Middle frontal gyrus (tissue), 1 donor: ENCODE data around the gene SPATA16.
"Not testable (repeated sequence)": the region's sequence is repeated elsewhere in the genome, so short reads cannot be mapped to it uniquely, and the experiment has no call there.

Source experiments
- DNase-seq: peaks from one replicate; pipeline ENCODE4 v3.0.0-alpha.2; 2015; ENCODE audit warnings: low spot score; ENCODE audit errors: extremely low spot score

Gene SPATA16

DNA sequence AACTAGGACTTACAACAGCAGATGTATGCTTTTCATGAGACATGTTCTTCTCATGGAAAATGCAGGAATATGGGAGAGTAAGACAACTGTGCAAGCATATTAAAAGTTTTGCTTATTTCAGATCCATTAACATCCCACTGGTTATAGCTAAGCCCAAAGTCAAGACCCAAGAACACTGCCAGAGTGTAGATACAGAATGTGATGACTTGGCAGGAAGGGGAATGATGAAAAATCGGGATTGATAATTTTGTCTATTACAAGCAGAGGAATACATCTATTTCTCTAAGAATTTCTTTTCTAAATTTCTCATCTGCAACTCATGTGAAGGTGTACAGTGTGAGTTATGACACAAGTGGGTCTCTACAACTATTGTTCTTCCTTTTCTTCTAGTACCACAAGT, 76.4 kb downstream of the SPATA16 start:
- no peak for DNase-seq

DNA sequence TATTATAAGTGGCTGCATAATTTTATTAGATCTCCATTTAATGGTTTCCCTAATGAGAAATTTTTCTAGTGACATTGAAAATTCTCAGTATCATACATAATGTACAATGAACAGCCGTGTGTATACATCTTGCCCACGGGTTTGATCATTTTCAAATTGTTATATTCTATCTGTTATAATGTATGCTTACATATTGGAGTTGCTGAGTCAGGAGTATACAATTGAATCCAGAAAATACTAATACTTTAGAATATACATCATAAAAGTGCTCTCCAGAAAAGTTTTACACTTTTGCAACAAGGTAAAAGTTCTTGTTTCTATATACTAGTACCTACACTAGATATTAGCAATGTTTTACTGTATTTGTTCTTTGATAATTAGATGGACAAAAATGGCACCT, 82.8 kb downstream of the SPATA16 start:
- no peak for DNase-seq

DNA sequence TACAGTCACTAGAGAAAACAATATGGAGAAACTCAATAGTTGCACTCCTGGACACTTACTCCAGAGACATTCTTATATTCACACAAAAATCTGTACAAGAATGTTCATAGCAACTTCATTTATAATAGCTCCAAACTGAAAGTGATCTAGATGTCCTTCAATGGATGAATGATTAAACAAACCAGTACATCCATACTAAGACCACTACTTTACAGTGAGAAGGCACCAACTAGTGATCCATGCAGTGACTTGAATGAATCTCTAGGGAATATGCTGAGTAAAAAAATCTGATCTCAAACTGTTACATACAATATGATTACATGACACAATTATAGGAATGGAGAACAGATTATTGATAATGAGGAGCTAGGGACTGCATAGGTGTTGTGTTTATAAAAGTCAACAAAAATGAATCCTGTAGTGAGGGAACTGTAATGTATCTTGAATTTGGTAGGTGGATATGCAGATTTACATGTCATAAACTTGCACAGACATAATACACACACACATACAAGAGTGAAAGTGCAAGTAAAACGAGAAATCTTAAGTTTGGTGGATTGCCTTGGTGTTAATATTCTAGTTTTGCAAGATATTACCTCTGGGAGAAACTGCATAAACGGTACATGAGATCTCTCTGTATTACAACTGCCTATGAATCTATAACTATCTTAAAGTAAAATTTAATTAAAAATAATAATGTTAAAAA, 85.7 kb downstream of the SPATA16 start:
- DNase-seq: no peak

DNA sequence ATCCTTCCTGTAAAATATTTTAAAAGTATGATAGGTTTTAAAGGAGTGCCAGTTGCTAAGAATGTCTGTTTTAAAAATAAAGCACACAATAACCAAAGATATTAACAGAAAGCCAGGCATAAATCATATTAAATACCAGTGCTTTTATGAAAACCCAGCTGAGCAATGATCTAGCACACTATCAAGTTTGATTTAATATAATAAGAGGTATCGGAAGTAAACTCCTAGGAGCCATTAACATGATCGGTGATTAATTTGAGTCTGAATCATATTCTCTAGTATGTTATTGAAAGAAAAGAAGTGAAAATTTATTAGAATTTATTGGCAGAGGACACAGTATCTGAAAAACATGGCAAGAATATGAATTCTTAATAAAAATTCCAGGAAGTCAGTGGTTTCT, 91.7 kb downstream of the SPATA16 start:
- DNase-seq: no peak

DNA sequence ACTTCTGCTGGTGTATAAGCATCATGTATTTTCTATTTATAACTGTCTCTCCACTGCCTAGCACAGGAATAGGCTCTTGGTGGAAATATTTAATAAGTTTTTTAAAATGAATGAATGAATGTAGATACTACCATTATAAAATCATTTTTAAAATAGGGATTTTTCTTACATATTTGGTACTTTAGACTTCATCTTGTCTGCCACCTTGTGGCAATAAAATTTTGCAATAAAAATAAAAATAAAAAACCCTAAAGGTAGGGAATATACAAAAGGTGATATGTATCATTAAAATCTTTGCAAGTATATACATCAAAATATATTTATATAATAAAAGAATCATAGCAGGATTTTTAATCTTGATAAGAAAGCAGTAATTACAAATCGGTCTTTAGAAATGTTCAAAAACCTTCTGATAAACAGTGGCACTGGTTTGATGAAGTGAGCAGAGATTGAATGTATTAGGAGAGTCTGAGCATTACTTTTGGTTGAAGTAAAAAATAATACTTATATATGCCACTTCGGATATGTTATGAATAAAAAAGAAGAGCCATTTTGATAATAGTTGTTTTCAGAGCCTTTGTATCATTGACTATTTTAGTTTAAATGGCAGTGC, 95.2 kb downstream of the SPATA16 start:
- DNase-seq: no peak

DNA sequence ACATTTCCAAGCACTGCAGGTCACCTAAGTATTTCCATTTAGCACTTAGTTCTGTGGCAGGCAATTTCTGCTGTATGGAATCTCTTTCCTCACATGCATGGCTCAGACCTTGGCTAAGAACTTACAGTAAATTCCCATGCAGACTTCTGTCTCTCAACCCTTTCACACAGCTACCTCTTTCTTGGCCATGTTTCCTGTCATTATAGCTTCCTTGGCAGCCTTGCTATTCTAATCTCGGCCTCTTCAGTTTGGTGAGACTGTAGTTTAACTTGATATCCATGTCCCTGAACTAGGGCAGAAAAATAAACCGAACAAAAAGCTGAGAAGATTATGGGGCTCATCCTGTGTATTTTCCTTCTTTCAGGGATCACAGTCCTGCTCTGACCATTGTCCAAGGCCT, 96.0 kb downstream of the SPATA16 start:
- DNase-seq: no peak

DNA sequence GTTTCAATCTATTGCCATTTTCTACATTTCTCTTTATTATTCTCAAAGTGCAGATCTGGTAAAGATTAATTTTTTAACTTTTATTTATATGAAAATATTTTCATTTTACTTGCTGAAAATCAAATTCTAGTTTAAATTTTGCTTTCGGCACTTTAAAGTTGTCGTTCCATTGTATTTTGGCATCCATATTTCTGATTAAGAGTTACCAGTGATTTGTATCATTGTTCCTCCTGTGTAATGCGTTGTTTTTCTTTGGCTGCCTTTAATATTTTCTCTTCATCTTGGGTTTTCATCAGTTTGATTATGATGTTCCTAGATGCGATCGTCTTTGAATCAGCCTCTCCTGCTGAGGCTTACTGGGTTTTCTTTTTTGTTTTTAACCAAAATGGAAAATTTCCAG, 97.3 kb downstream of the SPATA16 start:
- DNase-seq: no peak

DNA sequence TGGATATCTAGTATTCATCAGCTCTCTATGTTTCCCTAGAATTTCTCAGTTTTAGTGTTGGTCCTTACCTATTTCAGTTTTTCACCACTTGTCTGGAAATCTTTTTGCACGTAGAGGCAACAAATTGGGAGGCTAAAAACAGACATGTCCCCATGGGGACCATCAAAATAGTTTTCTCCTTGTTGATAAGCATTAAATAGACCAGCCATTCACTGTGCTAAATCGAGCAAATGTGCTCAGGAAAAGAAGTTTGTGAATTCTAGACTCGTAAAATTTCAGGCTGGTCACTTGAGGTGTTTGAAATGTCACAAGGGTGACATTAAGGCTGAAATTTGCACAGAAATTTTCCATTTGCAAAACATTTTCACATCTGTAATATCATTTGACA, 102.6 kb downstream of the SPATA16 start:
- DNase-seq: no peak

DNA sequence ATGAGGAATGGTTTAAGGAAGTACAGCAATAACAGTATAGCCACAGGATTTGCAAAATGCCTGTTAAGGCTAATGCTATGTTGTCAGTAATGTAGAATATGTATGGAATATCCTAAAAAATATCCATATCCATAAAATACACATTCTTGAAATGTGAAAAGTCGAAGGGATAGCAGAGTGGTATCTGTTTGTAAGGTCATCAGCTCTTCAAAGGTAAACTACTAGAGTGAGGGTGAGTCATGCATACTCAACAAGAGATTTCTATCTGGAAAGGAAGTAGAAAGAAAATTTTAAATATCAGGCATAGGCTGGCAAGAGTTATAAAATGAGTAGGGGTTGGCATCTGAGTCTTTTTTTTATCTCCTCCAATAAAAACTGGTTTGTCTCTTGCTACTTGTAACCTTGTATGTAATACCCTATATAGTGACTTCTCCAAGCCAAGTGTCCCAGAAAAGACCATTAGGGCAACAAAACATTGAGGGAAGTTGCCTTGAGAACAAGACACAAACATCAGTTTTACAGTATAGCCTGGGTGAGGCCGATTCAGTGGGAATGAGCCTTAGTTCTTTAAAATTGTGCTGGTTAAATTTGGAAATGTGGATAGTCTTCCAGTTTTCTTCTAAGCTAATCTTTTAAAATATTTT, 103.1 kb downstream of the SPATA16 start:
- no peak for DNase-seq

DNA sequence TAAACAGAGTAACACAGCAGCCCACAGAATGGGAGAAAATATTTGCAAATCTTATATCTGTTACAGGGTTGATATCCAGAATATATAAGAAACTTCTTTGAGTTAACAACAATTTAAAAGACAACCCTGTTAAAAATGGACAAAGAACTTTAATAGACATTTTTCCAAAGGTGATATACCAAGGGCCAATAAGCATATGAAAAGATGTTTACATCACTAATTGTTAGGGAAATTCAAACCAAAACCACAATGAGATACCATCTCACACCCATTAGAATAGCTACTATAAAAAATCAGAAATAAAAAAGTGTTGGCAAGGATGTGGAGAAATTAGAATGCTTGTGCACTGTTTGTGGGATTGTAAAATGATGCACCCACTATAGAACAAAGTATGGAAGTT, 110.8 kb downstream of the SPATA16 start:
- no peak for DNase-seq

DNA sequence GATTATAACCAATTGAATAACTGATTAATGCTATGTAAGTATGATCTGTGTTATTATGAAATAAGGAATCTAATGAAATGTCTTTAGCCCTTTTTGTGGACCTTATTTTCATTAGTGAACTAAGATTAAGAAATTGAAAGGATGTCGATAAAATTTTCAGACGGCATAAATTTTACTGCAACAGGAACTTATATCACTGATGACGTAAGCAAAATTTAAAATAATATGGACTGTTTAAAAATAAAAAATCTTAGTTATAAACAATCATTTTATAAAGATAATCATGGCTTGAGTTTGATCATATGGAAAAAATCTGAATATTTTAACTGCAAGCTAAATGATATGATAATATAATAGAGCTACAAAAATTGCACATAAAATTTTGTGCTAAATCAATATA, 112.7 kb downstream of the SPATA16 start:
- no peak for DNase-seq

DNA sequence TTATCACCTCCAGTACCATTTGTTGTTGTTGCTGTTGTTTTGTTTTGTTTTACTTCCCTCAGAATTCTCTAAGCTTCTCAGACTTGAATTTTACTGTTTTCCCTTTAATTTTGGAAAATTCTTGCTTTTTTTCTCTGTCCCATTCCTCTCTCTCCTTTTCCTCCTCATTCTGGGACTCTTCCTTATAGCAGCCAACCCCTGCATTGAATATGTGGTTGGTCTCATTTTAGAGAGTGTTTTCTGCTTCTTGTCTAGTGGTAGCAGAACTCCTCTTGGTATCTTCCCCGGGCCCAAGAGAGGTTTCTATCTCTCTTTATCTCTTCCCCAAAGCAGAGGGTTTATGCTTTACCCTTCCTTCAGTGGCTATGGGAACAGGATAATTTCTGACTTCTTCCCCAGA, 113.6 kb downstream of the SPATA16 start:
- no peak for DNase-seq

DNA sequence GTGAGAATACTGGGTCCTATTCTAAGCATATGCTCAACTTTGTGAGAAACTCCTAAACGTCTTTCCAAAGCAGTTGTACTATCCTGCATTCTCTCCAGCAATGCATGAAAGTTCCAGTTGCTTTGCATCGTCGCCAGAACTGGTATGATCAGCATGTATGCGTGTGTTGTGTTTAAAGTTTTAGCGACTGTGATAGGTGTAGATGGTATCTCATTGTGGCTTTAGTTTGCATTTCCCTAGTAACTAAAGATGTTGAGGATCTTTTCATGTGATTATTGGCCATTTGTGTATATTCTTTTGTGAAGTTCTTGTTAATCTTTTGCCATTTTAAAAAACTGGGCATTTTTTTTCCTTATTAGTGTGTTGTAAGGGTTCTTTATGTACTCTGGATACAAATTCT, 115.1 kb downstream of the SPATA16 start:
- no peak for DNase-seq

DNA sequence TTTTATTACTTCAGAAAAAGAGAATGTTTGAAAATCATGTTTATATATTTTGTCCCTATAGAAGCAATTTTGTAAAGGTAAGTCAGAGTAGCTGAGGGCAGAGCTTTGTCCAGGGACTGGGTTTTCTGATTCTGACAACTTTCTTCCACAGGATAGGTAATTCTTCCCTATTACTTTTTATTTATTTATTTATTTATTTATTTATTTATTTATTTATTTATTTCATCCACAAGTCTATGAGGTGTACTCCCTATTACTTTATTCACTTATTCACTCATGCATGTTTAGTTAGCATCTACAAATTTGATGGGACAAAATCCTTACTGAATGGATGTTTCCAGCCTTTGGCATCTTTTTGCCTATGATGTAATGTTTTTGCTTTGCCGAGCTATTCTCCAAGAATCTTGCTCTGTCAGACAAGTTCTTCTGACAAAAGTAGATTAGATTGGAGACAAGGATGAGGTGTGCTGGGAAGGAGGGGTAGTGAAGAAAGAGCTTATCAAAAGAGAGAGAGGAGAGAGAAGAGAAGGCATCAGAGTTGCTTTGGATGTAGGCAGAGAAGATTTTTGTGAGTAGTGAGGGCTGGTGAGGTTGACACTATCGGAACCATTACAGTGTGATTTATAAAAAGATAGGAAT, 119.4 kb downstream of the SPATA16 start:
- DNase-seq: no peak

DNA sequence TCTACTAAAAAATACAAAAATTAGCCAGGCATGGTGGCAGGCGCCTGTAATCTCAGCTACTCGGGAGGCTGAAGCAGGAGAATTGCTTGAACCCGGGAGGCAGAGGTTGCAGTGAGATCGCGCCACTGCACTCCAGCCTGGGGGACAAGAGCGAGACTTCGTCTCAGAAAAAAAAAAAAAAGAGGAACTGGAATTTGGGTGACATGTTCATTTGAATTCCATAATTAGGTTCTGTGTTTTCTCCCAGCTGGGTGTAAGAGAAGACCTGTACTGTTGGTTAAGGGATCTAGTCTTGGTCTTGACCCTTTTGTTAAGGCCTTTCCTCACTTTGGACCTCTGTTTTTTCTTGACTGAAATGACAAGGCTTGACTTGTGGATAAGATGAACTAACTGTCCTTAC, 120.9 kb downstream of the SPATA16 start:
- not testable (repeated sequence) for DNase-seq

DNA sequence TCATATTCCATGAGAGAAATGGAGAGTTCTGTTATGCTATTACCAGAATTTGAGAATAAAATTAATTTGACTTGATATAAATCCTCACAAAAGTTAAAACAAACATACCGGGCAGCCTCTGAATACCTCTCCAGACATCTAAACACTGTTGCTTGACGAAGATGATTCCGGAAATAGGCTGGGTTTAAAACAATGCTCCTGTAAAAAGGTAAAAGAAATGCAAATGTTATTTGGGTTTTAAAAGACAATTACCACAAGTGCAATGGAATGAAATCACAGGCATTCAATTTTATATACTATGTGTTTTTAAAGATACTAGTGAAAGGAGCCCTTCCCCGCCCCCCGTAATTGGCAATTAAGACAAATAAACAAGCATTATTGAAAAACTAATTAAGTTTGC, 121.7 kb downstream of the SPATA16 start:
- DNase-seq: no peak

DNA sequence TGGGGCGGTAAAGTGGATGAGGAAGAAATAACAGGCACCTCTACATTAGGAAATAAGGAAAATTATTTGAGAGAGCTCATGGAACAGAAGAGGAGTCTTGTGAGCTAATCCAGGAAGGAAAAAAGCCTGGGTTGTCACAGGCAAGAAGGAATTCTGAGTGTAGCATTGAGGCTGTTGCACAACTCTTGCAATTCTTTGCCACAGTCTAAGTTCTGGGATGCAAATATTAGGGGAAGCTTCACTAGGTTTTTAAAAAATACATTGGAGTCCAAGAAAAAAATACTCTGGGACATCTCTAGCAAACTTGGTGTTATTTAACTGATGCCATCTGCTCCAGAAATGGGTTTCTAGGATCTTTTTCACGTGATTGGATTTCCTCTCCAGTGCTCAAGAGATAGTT, 122.3 kb downstream of the SPATA16 start:
- no peak for DNase-seq

DNA sequence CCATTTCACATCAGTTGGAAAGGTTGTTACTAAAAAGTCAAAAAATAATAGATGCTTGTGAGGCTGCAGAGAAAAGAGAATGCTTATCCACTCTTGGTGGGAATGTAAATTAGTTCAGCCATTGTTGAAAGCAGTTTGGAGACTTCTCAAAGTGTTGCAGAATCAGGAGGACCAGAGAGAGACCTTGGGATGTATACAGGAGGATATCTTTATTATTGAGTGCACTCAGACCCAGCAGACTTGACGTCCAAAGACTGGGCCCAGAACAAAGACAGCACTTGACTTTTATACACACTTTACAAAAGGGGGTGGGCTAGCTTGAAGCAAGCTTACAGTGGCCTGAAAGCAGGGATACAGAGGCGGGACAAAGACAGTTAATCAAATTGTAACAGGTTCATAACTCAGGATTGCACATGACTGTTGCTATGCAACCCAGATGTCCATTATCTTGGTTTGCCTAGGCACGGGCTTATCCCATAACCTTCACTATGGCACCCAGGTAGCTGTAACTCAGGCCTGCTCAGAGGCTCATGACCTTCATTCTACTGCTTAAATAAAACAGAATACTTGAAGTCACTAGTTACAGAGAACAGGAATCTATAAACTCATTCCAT, 127.7 kb downstream of the SPATA16 start:
- DNase-seq: no peak

DNA sequence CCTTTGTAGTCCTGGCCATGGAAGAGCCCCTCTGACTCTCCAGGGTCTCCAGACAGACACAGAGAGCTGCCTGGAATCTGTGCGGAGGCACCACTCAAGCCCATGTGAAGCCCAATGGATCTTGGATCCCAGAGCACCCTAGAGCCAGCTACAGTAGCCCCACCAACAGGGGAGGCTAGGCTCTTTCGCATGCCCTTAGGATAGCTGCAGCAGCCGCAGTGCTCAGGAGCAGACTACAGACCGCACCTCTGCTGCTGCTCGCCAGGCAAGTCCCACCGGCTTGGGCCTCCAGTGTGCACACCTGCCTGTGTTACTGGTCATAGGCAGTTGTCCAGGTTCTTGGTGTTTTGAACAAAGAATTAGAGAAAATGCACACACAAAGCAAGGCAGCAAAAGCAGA, 131.6 kb downstream of the SPATA16 start:
- DNase-seq: no peak

DNA sequence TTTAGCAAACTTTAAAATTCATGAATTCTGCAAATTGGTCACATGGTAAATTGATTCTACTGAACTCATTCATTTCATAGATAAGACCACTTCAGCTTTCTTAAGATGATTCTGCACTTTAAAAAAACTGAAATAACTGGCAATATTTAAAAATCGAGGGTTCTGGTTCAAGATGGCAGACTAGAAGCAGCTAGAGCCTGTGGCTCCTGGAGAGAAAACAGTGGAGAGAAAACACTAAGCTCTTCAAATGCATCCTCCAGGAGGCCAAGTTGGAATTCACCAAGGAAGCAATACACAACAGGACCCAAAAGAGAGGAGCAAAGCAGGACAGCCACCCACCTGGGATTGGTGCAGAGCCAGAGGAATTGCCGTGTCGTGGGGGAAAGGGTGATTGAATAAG, 132.1 kb downstream of the SPATA16 start:
- no peak for DNase-seq

DNA sequence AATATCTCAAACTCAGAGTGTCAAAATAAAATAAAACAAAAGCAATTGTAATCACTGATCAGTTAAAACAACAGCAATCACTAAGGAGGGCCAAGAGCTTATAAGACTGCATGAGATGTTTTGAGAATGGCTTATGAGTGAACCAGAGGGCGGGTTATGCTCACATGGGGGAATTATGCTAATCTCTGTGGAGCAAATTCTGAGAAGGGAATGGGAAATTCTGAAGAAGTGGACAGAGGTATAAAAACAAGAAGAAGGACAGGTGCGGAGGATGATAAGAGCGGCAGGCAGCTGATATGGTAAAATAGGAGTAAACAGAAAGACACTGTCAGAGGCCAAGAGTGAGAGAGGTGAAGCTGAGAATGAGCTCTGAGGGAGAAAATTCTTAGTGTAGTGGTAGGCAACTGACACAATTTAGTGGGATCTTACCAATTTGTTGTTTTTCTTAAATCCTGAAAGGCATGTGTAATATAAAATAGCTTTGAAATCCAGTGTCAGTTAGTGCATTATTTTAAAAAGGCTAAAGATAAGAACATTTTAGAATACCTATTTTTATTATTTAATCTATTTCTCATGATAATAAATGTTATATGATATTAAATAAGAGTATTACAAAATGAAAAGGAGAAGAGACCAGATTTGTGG, 133.8 kb downstream of the SPATA16 start:
- no peak for DNase-seq

DNA sequence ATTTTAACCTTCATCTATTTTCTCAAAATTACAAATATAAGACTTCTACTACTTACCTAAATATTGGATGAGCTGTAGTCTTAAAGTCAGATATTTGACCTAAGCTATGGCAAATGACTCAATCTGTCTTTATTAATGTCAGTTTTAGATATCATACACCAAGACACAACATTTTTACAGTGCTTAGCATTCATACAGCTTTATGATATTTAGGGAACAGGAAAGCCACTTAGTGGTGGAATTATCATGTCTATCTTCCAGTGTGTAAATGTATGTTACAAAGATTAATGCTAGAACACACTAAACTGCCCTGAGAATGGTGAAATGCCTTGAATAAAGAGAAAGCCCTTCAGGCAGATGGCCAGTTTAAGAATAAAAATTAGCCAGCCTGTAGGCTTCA, 135.0 kb downstream of the SPATA16 start:
- no peak for DNase-seq
